Nephron (organoid): ENCODE measurements around the gene IGF2.

Source experiments
- H3K27ac Mint-ChIP-seq, 3 experiments: 2 replicates each; pipeline ENCODE4 v1.8.0; 2020; ENCODE audit warnings: mixed read lengths in 3 of 3, mild to moderate bottlenecking in 2 of 3, moderate library complexity in 1 of 3
- H3K27me3 Mint-ChIP-seq: 2 replicates; pipeline ENCODE4 v1.8.0; 2021; ENCODE audit warnings: low read depth, mild to moderate bottlenecking, moderate library complexity, mixed read lengths
- H3K36me3 Mint-ChIP-seq: 2 replicates; pipeline ENCODE4 v1.8.0; 2020; ENCODE audit warnings: low read depth, mixed read lengths
- H3K4me1 Mint-ChIP-seq: 2 replicates; pipeline ENCODE4 v1.8.0; 2020; ENCODE audit warnings: mixed read lengths
- H3K4me3 Mint-ChIP-seq, 3 experiments: 2 replicates each; pipeline ENCODE4 v1.8.0; 2020; ENCODE audit warnings: mild to moderate bottlenecking in 3 of 3, mixed read lengths in 3 of 3, moderate library complexity in 2 of 3
- H3K9me3 Mint-ChIP-seq: 2 replicates; pipeline ENCODE4 v1.8.0; 2020; ENCODE audit warnings: mixed read lengths
- CTCF ChIP-seq, 3 experiments: fragments of 200-600 bp; sonication (generic); IDR thresholded peaks; one replicate each; pipeline ENCODE4 v1.5.0; 2021; ENCODE audit warnings: antibody characterized with exemption in 3 of 3; ENCODE audit not compliant: unreplicated experiment in 3 of 3

Gene IGF2

GRCh38 chr11:2088284-2088683 lies 50.9 kb downstream of the IGF2 start:
- Mint-ChIP-seq H3K9me3 (peaks cover 19% of the 10 kb centered on the region), H3K4me3 (no peak overlapping the region), H3K27me3 (peaks cover 14% of the 10 kb centered on the region), H3K36me3 (peaks cover 5% of the 10 kb centered on the region), H3K27ac (no peak overlapping the region), H3K4me1 (no peaks in the 10 kb centered on the region)
- TF ChIP-seq CTCF (IDR thresholded peaks at IDR 0.05; ENCODE audit: unreplicated experiment in 3 of 3), result no peak

- Mint-ChIP-seq H3K4me1 (no peaks in the 10 kb centered on the region), H3K4me3 (no peak overlapping the region), H3K27ac (no peak overlapping the region), H3K9me3 (peaks cover 23% of the 10 kb centered on the region), H3K36me3 (peaks cover 5% of the 10 kb centered on the region), H3K27me3 (peaks cover 14% of the 10 kb centered on the region)
- TF ChIP-seq CTCF (IDR thresholded peaks at IDR 0.05; ENCODE audit: unreplicated experiment in 3 of 3), result no peak
These were observed 52.7 kb downstream of the IGF2 start for GRCh38 chr11:2086239-2087040.

GRCh38 chr11:2085251-2086066 lies 53.7 kb downstream of the IGF2 start:
- TF ChIP-seq CTCF (IDR thresholded peaks at IDR 0.05; ENCODE audit: unreplicated experiment in 3 of 3), result no peak
- Mint-ChIP-seq H3K36me3 (peaks cover 5% of the 10 kb centered on the region), H3K9me3 (peaks cover 23% of the 10 kb centered on the region), H3K4me1 (no peaks in the 10 kb centered on the region), H3K27ac (no peak overlapping the region), H3K27me3 (peaks cover 18% of the 10 kb centered on the region), H3K4me3 (no peak overlapping the region)

GRCh38 chr11:2084721-2085120 lies 54.5 kb downstream of the IGF2 start:
- TF ChIP-seq CTCF (IDR thresholded peaks at IDR 0.05; ENCODE audit: unreplicated experiment in 3 of 3), result no peak
- Mint-ChIP-seq H3K9me3 (peaks cover 23% of the 10 kb centered on the region), H3K4me3 (no peak overlapping the region), H3K27me3 (peaks cover 19% of the 10 kb centered on the region), H3K4me1 (no peaks in the 10 kb centered on the region), H3K27ac (no peak overlapping the region), H3K36me3 (peaks cover 5% of the 10 kb centered on the region)
